PC-3 (cell line): ENCODE results near the gene CFHR2.

ENCODE experiments used
- EZH2 ChIP-seq: fragments of 300-600 bp; sonication (generic); IDR thresholded peaks from one replicate; pipeline ENCODE4 v1.6.1; 2017; ENCODE audit warnings: antibody characterized with exemption, mild to moderate bottlenecking, low read length; ENCODE audit not compliant: unreplicated experiment
- TF ChIP-seq, protein P1 (sequence below): fragments of 300-600 bp; sonication (generic); conservative IDR thresholded peaks from 2 replicates; pipeline ENCODE4 v1.5.1; 2017; ENCODE audit warnings: antibody characterized with exemption, low read depth, mild to moderate bottlenecking, low read length

DNA sequence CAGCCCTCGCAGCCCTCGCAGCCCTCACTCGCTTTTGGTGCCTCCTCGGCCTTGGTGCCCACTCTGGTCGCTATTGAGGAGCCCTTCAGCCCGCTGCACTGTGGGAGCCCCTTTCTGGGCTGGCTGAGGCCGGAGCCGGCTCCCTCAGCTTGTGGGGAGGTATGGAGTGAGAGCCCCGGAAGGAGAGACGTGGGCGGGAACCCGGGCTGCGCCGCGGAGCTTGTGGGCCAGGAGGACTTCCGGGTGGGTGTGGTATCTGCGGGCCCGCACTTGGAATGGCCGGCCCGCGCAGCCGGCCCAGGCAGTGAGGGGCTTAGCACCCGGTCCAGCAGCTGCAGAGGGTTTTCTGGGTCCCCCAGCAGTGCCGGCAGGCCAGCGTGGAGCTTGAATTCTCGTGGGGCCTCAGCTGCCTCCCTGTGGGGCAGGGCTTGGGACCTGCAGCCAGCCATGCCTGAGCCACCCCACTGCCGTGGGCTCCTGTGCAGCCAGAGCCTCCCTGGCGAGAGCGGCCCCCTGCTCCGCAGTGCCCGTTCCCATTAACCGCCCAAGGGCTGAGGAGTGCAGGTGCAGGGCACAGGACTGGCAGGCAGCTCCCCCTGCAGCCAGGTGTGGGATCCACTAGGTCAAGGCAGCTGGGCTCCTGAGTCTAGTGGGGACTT is 9.9 kb upstream of the CFHR2 start:
- TF ChIP-seq, protein P1, sequence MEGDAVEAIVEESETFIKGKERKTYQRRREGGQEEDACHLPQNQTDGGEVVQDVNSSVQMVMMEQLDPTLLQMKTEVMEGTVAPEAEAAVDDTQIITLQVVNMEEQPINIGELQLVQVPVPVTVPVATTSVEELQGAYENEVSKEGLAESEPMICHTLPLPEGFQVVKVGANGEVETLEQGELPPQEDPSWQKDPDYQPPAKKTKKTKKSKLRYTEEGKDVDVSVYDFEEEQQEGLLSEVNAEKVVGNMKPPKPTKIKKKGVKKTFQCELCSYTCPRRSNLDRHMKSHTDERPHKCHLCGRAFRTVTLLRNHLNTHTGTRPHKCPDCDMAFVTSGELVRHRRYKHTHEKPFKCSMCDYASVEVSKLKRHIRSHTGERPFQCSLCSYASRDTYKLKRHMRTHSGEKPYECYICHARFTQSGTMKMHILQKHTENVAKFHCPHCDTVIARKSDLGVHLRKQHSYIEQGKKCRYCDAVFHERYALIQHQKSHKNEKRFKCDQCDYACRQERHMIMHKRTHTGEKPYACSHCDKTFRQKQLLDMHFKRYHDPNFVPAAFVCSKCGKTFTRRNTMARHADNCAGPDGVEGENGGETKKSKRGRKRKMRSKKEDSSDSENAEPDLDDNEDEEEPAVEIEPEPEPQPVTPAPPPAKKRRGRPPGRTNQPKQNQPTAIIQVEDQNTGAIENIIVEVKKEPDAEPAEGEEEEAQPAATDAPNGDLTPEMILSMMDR, result no peak
- no peak for TF ChIP-seq EZH2
